Stimulated activated naive CD8-positive, alpha-beta T cell treated with anti-CD3 and anti-CD28 coated beads, Interleukin-15, amount 100 ng/mL, for 72 hours (primary cell): Measurements from ENCODE around the gene CCNL2.

Experiments
- ATAC-seq: fragments of 150-1000 bp; cut with Tn5 transposase; 2 replicates; pipeline ENCODE4 v1.10.0; 2021; ENCODE audit warnings: mild to moderate bottlenecking, moderate library complexity
- DNase-seq, 2 donors: peaks; one replicate each; pipeline ENCODE4 v3.0.0; 2021 to 2022
- H3K27ac Mint-ChIP-seq, 2 donors: one replicate each; pipeline ENCODE4 v1.8.0; 2022; ENCODE audit warnings: mild to moderate bottlenecking in 2 of 2, mixed read lengths in 2 of 2, moderate library complexity in 2 of 2
- H3K27me3 Mint-ChIP-seq: one replicate; pipeline ENCODE4 v1.8.0; 2022; ENCODE audit warnings: mixed read lengths
- H3K4me1 Mint-ChIP-seq: one replicate; pipeline ENCODE4 v1.8.0; 2022; ENCODE audit warnings: mild to moderate bottlenecking, mixed read lengths
- H3K4me3 Mint-ChIP-seq, 2 donors: one replicate each; pipeline ENCODE4 v1.8.0; 2022; ENCODE audit warnings: mild to moderate bottlenecking in 2 of 2, mixed read lengths in 2 of 2, moderate library complexity in 1 of 2
- H3K9me3 Mint-ChIP-seq, 2 donors: one replicate each; pipeline ENCODE4 v1.8.0; 2022; ENCODE audit warnings: mixed read lengths in 2 of 2

CCNL2 gene

GRCh38 chr1:1352786-1353388, 46.2 kb downstream of the CCNL2 start:
- Mint-ChIP-seq H3K4me1 (peaks cover 43% of the 10 kb centered on the region), H3K27me3 (peaks cover 34% of the 10 kb centered on the region), H3K27ac (no peak overlapping the region), H3K9me3 (no peaks in the 10 kb centered on the region), H3K4me3 (no peak overlapping the region)
- no peak for ATAC-seq
- DNase-seq = no peak

- peak overlapping the region; percentile 42 to 56 for H3K4me3 Mint-ChIP-seq
- peaks cover 45% of the 10 kb centered on the region for H3K4me1 Mint-ChIP-seq
- peak overlapping the region in 1 of 2 donors; percentile 12 for H3K27ac Mint-ChIP-seq
- DNase-seq = no peak
- H3K27me3 Mint-ChIP-seq = peaks cover 34% of the 10 kb centered on the region
- ATAC-seq = no peak
- no peaks in the 10 kb centered on the region for H3K9me3 Mint-ChIP-seq
These were observed 47.4 kb downstream of the CCNL2 start for GRCh38 chr1:1351511-1352427.

- peak; percentile 81 for ATAC-seq
- peak; percentile 79 to 81 for DNase-seq
- no peak within 1 kb of the TSS for H3K27ac Mint-ChIP-seq
- peaks cover 61% of the 10 kb centered on the region for H3K4me1 Mint-ChIP-seq
- peaks cover 27% of the 10 kb centered on the region for H3K27me3 Mint-ChIP-seq
- H3K4me3 Mint-ChIP-seq = peak within 1 kb of the TSS; percentile 77 to 85
- H3K9me3 Mint-ChIP-seq = no peaks in the 10 kb centered on the region
These were observed 49.7 kb downstream of the CCNL2 start, which contains the start of gene DVL1 for GRCh38 chr1:1349256-1350012. Gene DVL1 (minus strand): TSS chr1:1349418. CDS start chr1:1349065, 353 bp downstream.

DNA sequence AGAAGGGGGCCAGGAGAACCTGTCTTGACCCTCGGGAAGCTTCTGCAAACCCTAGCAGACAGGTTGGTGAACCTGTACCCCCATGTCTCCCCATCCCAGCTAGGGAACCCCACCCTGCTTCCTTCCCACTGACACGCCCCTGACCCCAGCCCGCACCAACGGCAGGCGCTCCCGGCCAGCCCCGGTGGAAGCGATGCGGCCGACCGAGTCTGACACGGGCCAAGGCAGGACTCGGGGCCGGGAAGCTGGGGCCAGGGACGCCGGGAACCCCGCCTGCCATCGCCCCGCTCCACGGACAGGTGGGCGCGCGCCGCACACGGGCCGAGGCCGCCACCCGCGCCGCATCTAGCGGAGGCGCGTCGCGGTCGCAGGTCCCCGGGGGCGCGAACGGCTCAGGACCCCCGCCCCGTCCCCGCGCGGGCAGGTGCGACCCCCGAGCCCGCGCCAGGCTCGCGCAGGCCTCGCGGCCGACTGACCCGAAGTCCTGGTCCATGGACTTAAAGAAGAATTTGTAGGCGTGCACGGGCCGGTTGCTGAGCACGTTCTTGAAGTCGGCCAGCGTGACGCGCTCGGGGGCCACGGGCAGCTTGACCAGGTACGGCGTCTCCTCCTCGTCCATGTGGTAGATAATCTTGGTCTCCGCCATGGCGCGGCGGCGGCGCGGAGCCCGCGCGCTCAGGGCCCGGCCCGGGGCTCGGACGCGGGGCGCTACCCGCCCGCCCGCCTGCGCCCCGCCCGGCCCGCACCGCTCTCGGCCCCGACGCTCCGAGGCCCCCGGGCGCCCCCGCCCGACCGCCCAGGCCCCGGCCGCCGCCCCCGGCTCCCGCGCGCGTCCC, 50.5 kb downstream of the CCNL2 start:
- peaks cover 19% of the 10 kb centered on the region for H3K27me3 Mint-ChIP-seq
- no peak overlapping the region for H3K27ac Mint-ChIP-seq
- peak overlapping the region; percentile 77 to 85 for H3K4me3 Mint-ChIP-seq
- no peaks in the 10 kb centered on the region for H3K9me3 Mint-ChIP-seq
- ATAC-seq = peak; percentile 46
- DNase-seq = no peak
- peaks cover 59% of the 10 kb centered on the region for H3K4me1 Mint-ChIP-seq

- Mint-ChIP-seq H3K27ac (peak overlapping the region in 1 of 2 donors; percentile 12), H3K9me3 (no peaks in the 10 kb centered on the region), H3K4me3 (peak overlapping the region; percentile 77 to 85), H3K27me3 (peaks cover 11% of the 10 kb centered on the region), H3K4me1 (peaks cover 59% of the 10 kb centered on the region)
- ATAC-seq (no peak), DNase-seq (no peak)
These were observed 51.3 kb downstream of the CCNL2 start for GRCh38 chr1:1347663-1348419.

- Mint-ChIP-seq H3K4me3 (peak overlapping the region; percentile 77 to 85), H3K27ac (no peak overlapping the region), H3K9me3 (no peaks in the 10 kb centered on the region), H3K4me1 (peaks cover 55% of the 10 kb centered on the region), H3K27me3 (peaks cover 4% of the 10 kb centered on the region)
- ATAC-seq (no peak), DNase-seq (no peak)
These were observed 52.0 kb downstream of the CCNL2 start for GRCh38 chr1:1347026-1347595.

- DNase-seq = no peak
- no peak overlapping the region for H3K27ac Mint-ChIP-seq
- ATAC-seq = no peak
These were observed 52.6 kb downstream of the CCNL2 start for GRCh38 chr1:1346501-1346890.

DNA sequence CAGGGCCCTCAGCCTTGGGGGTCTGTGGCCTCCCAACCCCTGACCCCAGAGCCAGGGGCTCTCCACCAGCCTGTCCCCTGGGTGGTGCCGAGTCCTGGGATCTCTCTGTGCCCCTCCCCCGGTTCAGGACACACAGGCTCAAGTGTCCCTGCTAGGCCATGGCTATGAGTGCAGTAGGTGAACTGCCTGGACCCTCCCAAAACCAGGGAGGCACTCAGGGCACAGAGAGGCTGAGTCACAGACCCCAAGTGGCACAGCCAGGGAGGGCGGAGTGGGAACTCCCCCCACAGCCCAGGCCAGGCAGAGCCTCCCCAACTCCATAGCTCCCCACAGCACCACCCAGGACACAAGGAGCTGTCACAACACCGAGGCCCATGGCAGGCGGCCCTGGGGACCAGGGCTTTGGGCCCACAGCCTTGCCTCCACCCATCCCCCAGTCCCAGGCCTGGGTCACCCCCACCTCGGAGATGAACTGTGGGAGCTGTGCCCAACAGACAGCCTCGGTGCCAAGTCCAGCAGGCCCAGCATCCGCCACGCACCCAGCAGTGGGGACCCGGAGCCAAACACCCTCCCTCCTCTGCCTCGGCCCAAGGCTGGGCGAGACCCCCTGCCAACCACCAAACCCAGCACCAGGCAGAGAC, 53.2 kb downstream of the CCNL2 start:
- ATAC-seq = no peak
- Mint-ChIP-seq H3K27ac (no peak overlapping the region), H3K9me3 (peaks cover 0 to 5% of the 10 kb centered on the region in 2 donors), H3K4me3 (no peak overlapping the region), H3K4me1 (peaks cover 51% of the 10 kb centered on the region), H3K27me3 (no peaks in the 10 kb centered on the region)
- no peak for DNase-seq

More at GRCh38 chr1:1346501-1346890, 52.6 kb downstream of the CCNL2 start:
- Mint-ChIP-seq H3K27me3 (no peaks in the 10 kb centered on the region), H3K4me3 (peak overlapping the region; percentile 27 to 77), H3K9me3 (peaks cover 0 to under 1% of the 10 kb centered on the region in 2 donors), H3K4me1 (peaks cover 51% of the 10 kb centered on the region)

GRCh38 chr1:1345384-1345783, 53.8 kb downstream of the CCNL2 start:
- no peak for DNase-seq
- H3K9me3 Mint-ChIP-seq = peaks cover 0 to 7% of the 10 kb centered on the region in 2 donors

GRCh38 chr1:1344655-1345361, 54.3 kb downstream of the CCNL2 start:
- H3K27ac Mint-ChIP-seq = peak overlapping the region in 1 of 2 donors; percentile 27
- peaks cover 0 to 7% of the 10 kb centered on the region in 2 donors for H3K9me3 Mint-ChIP-seq
- DNase-seq = no peak
- H3K4me1 Mint-ChIP-seq = peaks cover 51% of the 10 kb centered on the region
- H3K4me3 Mint-ChIP-seq = no peak overlapping the region
- no peaks in the 10 kb centered on the region for H3K27me3 Mint-ChIP-seq
- peak; percentile 34 for ATAC-seq

More at GRCh38 chr1:1345384-1345783, 53.8 kb downstream of the CCNL2 start:
- Mint-ChIP-seq H3K4me1 (peaks cover 51% of the 10 kb centered on the region), H3K4me3 (no peak overlapping the region), H3K27ac (no peak overlapping the region), H3K27me3 (no peaks in the 10 kb centered on the region)
- no peak for ATAC-seq

GRCh38 chr1:1343811-1344421, 55.2 kb downstream of the CCNL2 start:
- Mint-ChIP-seq H3K4me1 (peaks cover 51% of the 10 kb centered on the region), H3K9me3 (peaks cover 0 to 7% of the 10 kb centered on the region in 2 donors), H3K27me3 (no peaks in the 10 kb centered on the region), H3K27ac (peak overlapping the region in 1 of 2 donors; percentile 12), H3K4me3 (no peak overlapping the region)
- DNase-seq = no peak
- ATAC-seq = no peak

DNA sequence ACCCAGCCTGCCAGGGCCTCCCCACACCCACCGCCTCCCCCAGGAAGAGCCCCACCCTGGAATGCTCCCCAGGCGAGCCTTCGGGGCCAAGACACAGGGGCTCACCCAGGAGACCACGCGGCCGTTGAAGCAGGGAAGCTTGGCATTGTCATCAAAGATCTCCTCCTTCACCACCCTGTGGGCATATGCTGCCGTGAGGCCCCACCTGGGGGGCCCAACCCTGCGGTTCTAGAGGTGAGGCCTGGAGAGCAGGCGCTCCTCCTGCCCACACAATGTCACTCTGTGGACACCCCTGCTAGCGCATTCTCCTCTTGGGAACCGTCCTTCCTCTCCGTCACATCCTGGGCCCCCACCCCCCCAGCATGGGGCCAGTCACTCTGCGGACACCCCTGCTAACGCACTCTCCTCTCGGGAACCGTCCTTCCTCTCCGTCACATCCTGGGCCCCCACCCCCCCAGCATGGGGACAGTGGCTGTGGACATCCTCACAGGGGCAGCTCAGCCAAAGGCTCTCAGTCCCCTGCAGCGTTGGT, 56.5 kb downstream of the CCNL2 start:
- H3K9me3 Mint-ChIP-seq = peaks cover 0 to 7% of the 10 kb centered on the region in 2 donors
- peaks cover 44% of the 10 kb centered on the region for H3K4me1 Mint-ChIP-seq
- no peak overlapping the region for H3K4me3 Mint-ChIP-seq
- no peaks in the 10 kb centered on the region for H3K27me3 Mint-ChIP-seq
- H3K27ac Mint-ChIP-seq = no peak overlapping the region
- no peak for DNase-seq
- no peak for ATAC-seq
